Kidney (tissue), 14 donors: Measurements from ENCODE around the gene TTR. TPM values are rescaled to one million over a fixed set of nuclear protein-coding genes. Genes with fewer than 3 reads are reported as not detected.
A peak's percentile ranks its signal among the peaks of the same experiment; 100 is the strongest.

Source experiments
- DNase-seq, 5 donors: peaks; one replicate each; pipeline ENCODE4 v3.0.0-alpha.2; 2013 to 2020
- FAIRE-seq: peaks from 2 replicates; lab custom pipeline; 2012; peaks lifted over from hg19 to GRCh38; lab: Jason Lieb, UNC
- H3K27ac ChIP-seq, 2 donors: one replicate each; pipeline ENCODE4 v1.7.0; 2013; ENCODE audit warnings: low read depth in 2 of 2, low read length in 2 of 2, inconsistent platforms in 1 of 2
- H3K27me3 ChIP-seq: one replicate; pipeline ENCODE4 v1.7.1; 2013; ENCODE audit warnings: low read length, inconsistent platforms; ENCODE audit not compliant: control insufficient read depth, insufficient read depth
- H3K36me3 ChIP-seq, 3 donors: one replicate each; pipeline versions ENCODE4 v1.7.0 to v1.7.1; 2013; ENCODE audit warnings: low read length in 3 of 3, control low read depth in 1 of 3, inconsistent platforms in 1 of 3; ENCODE audit not compliant: insufficient read depth in 3 of 3, control insufficient read depth in 2 of 3
- H3K4me1 ChIP-seq, 3 donors: one replicate each; pipeline versions ENCODE4 v1.7.0 to v1.7.1; 2013; ENCODE audit warnings: low read length in 3 of 3, inconsistent platforms in 1 of 3, low read depth in 1 of 3; ENCODE audit not compliant: control insufficient read depth in 2 of 3, insufficient read depth in 2 of 3
- H3K4me3 ChIP-seq, 3 donors: one replicate each; pipeline versions ENCODE4 v1.7.0 to v1.8.1; 2013; ENCODE audit warnings: low read length in 3 of 3, control low read depth in 1 of 3, inconsistent platforms in 1 of 3
- H3K9ac ChIP-seq, 3 donors: one replicate each; pipeline versions ENCODE4 v1.7.0 to v1.7.1; 2013; ENCODE audit warnings: low read length in 3 of 3, control low read depth in 1 of 3, inconsistent platforms in 1 of 3
- H3K9me3 ChIP-seq, 3 donors: one replicate each; pipeline versions ENCODE4 v1.7.0 to v1.7.1; 2013; ENCODE audit warnings: low read length in 3 of 3, control low read depth in 1 of 3, inconsistent platforms in 1 of 3; ENCODE audit not compliant: control insufficient read depth in 2 of 3, insufficient read depth in 1 of 3
- intact Hi-C: fragments of 100-400 bp; cut with DNase I; formaldehyde crosslinking; loops from one replicate; pipeline ENCODE4 v1.11.1; 2022
- polyA plus RNA-seq: library from polyadenylated mRNA; stranded (reverse); fragments of 350-450 nt; fragmentation: Illumina TruSeq; extraction: RNeasy Lipid Tissue Mini Kit (QIAGEN cat#74804); gene quantifications from one replicate; pipeline ENCODE4 v1.2.3, GENCODE V29; 2014; ENCODE audit warnings: low read depth, low replicate concordance; ENCODE audit not compliant: insufficient read depth
- total RNA-seq: library from RNA; stranded (reverse); fragmentation: NEBNext Ultra II Directional; extraction: Animal tissue kit (Norgen Biotek cat#: 25700); gene quantifications from one replicate; pipeline ENCODE4 v1.2.1, GENCODE V29; 2021
- TF ChIP-seq, protein P1 (sequence below): IDR thresholded peaks from 3 replicates; pipeline ENCODE4 v1.5.1; 2012; ENCODE audit warnings: mild to moderate bottlenecking, moderate library complexity, borderline replicate concordance; ENCODE audit not compliant: insufficient read depth; ENCODE audit errors: extremely low read depth
- donor health status: control.
- donor health status: control.
- donor health status: control.
- donor health status: control.
- donor health status: control.
- donor health status: DM: yes; HTN: yes; CAD: no.
- donor health status: Normal renal cell carcinoma (clear cell type).

The TTR gene
- total and polyA plus RNA-seq, 2 donors from 2014 or later: 4.4 TPM; not detected in 1

DNA sequence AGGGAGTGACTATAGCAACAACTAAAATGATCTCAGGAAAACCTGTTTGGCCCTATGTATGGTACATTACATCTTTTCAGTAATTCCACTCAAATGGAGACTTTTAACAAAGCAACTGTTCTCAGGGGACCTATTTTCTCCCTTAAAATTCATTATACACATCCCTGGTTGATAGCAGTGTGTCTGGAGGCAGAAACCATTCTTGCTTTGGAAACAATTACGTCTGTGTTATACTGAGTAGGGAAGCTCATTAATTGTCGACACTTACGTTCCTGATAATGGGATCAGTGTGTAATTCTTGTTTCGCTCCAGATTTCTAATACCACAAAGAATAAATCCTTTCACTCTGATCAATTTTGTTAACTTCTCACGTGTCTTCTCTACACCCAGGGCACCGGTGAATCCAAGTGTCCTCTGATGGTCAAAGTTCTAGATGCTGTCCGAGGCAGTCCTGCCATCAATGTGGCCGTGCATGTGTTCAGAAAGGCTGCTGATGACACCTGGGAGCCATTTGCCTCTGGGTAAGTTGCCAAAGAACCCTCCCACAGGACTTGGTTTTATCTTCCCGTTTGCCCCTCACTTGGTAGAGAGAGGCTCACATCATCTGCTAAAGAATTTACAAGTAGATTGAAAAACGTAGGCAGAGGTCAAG, 955 bp downstream of the TTR start:
- Histone ChIP-seq H3K36me3 (no peaks in the 10 kb centered on the region), H3K27ac (no peak overlapping the region), H3K4me1 (no peaks in the 10 kb centered on the region), H3K27me3 (no peaks in the 10 kb centered on the region), H3K9ac (no peak overlapping the region), H3K9me3 (no peaks in the 10 kb centered on the region), H3K4me3 (no peak overlapping the region)
- intact Hi-C loops: no loop called here
- FAIRE-seq (no peak), DNase-seq (no peak)
- TF ChIP-seq, protein P1, sequence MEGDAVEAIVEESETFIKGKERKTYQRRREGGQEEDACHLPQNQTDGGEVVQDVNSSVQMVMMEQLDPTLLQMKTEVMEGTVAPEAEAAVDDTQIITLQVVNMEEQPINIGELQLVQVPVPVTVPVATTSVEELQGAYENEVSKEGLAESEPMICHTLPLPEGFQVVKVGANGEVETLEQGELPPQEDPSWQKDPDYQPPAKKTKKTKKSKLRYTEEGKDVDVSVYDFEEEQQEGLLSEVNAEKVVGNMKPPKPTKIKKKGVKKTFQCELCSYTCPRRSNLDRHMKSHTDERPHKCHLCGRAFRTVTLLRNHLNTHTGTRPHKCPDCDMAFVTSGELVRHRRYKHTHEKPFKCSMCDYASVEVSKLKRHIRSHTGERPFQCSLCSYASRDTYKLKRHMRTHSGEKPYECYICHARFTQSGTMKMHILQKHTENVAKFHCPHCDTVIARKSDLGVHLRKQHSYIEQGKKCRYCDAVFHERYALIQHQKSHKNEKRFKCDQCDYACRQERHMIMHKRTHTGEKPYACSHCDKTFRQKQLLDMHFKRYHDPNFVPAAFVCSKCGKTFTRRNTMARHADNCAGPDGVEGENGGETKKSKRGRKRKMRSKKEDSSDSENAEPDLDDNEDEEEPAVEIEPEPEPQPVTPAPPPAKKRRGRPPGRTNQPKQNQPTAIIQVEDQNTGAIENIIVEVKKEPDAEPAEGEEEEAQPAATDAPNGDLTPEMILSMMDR: no peak

DNA sequence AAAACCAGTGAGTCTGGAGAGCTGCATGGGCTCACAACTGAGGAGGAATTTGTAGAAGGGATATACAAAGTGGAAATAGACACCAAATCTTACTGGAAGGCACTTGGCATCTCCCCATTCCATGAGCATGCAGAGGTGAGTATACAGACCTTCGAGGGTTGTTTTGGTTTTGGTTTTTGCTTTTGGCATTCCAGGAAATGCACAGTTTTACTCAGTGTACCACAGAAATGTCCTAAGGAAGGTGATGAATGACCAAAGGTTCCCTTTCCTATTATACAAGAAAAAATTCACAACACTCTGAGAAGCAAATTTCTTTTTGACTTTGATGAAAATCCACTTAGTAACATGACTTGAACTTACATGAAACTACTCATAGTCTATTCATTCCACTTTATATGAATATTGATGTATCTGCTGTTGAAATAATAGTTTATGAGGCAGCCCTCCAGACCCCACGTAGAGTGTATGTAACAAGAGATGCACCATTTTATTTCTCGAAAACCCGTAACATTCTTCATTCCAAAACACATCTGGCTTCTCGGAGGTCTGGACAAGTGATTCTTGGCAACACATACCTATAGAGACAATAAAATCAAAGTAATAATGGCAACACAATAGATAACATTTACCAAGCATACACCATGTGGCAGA, 3.6 kb downstream of the TTR start:
- Histone ChIP-seq H3K4me3 (no peak overlapping the region), H3K9ac (no peak overlapping the region), H3K36me3 (no peaks in the 10 kb centered on the region), H3K27me3 (no peaks in the 10 kb centered on the region), H3K9me3 (no peaks in the 10 kb centered on the region), H3K27ac (no peak overlapping the region), H3K4me1 (no peaks in the 10 kb centered on the region)
- FAIRE-seq (no peak), DNase-seq (no peak)
- TF ChIP-seq, protein P1: no peak
- intact Hi-C loops: no loop called here

DNA sequence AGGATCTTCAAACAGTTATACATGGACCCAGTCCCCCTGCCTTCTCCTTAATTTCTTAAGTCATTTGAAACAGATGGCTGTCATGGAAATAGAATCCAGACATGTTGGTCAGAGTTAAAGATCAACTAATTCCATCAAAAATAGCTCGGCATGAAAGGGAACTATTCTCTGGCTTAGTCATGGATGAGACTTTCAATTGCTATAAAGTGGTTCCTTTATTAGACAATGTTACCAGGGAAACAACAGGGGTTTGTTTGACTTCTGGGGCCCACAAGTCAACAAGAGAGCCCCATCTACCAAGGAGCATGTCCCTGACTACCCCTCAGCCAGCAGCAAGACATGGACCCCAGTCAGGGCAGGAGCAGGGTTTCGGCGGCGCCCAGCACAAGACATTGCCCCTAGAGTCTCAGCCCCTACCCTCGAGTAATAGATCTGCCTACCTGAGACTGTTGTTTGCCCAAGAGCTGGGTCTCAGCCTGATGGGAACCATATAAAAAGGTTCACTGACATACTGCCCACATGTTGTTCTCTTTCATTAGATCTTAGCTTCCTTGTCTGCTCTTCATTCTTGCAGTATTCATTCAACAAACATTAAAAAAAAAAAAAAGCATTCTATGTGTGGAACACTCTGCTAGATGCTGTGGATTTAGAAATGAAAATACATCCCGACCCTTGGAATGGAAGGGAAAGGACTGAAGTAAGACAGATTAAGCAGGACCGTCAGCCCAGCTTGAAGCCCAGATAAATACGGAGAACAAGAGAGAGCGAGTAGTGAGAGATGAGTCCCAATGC, 4.6 kb downstream of the TTR start:
- peak in 1 of 5 donors; percentile 27 for DNase-seq
- H3K4me3 ChIP-seq: no peak overlapping the region
- no peaks in the 10 kb centered on the region for H3K4me1 ChIP-seq
- no peak overlapping the region for H3K9ac ChIP-seq
- TF ChIP-seq, protein P1: no peak
- H3K36me3 ChIP-seq: no peaks in the 10 kb centered on the region
- no peak overlapping the region for H3K27ac ChIP-seq
- FAIRE-seq: no peak
- intact Hi-C loops: no loop called here
- no peaks in the 10 kb centered on the region for H3K27me3 ChIP-seq
- no peaks in the 10 kb centered on the region for H3K9me3 ChIP-seq
